Hematopoietic multipotent progenitor cell treated with erythropoietin and hydrocortisone succinate and interleukin-3 and kit ligand, for 4 days (in vitro differentiated cells): Measurements from ENCODE around the gene APOD.
A peak's percentile ranks its signal among the peaks of the same experiment; 100 is the strongest.
"Not testable (repeated sequence)": the region's sequence is repeated elsewhere in the genome, so short reads cannot be mapped to it uniquely, and the experiment has no call there.

Experiments used
- DNase-seq: peaks from one replicate; pipeline ENCODE4 v3.0.0-alpha.2; 2015

Gene APOD

DNA sequence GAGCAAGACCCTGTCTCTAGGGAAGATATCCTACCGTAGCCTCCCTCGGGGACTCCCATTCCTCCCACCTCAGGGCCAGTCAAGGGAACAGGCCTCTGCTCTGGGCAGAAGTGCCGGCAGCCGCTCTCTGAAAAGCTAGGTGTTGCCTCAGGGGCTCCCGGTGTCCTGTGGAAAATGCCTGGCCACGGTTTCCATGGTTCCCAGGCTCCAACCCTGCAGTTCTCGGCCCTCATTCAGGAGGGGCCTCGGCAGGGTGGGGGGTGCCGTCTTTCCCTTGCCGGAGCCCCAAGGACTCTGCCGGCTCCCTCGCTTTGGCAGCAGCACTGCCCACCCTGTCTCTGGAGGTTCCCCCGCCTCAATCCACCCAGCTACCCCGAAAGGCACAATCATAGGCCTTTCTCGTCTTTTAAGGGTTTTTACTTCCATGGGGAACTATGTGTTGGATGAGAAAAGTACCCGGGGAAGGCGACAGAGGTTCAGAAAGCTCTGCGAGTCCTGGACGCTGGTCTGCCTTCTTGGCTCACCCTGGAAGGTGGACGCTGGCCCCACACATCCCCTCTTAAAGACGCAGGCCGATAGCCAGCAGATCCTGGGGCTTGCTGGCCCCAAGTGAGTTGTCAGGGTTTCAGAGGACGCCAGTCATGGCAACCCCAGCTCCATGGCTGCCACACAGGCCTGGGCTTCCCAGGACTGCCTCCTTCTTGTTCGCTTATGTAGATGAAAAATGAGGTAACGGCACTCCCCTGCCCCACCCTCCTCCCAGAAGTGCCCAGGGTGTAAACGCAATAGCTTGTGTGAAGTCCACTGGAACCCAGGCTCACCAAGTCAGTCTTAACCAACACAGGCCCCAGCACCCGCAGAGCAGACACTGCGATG, 34.3 kb upstream of the APOD start:
- not testable (repeated sequence) for DNase-seq

DNA sequence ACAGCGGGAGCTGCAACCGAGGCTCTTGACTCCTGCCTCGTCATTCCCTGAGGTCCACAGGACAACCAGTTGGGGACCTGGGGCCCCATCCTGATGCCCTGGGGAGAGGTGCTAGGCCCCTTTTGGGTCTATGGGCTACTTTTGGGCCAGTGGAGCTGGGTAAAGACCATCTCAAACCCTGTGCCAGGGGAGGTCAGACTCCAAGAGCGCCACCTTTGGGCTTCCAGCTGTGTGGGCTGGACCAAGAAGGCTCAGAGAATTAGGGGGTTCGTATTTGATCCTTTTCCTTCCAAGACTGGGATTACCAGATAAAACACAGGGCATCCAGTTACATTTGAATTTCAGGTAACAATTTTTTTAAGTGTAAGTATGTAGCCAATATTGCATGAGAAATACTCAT, 33.4 kb upstream of the APOD start:
- DNase-seq: not testable (repeated sequence)

DNA sequence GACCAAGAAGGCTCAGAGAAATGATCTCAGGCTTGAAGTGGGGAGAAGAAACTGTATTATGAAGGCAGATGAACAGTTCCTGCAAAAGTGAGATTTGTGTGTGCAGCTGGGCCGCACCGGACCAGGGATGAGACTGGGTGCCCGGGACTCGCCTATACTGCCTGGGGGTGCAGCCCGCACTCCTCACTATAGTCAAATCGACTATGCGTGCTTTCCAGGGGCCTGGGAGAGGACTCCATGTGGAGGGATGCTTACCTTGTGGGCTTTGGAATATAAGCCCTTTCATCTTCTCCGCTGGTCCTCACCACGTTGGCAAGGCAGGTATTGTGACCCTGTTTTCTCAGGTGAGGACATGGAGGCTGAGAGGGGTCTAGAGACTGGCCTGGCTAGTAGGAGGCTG, 32.9 kb upstream of the APOD start:
- no peak for DNase-seq

DNA sequence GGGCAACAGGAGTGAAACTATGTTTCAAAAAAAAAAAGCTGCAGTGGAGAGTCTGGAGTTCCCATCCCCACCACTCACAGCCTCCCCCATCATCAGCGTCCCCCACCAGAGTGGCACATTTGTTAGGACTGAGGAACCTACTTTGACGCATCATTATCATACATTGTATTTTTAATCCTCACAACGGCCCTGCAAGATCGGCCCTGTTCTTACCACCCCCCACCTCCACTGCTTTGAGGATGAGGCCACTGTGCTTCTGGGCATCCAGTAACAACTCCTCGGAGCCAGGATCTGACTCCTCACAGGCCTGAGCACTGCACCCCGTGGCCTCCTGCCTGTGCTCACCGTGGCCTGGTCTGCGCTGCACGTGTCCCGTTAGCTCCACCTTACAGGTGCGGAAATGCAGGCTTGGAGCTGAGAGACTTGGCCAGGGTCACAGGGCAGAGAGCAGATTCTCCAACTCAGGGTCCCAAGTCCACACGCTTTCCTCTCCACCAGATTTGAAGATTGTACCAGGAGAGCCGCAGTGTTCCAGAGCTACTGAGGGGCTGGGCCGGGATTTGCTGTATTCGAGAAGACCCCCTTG, 32.3 kb upstream of the APOD start:
- not testable (repeated sequence) for DNase-seq

DNA sequence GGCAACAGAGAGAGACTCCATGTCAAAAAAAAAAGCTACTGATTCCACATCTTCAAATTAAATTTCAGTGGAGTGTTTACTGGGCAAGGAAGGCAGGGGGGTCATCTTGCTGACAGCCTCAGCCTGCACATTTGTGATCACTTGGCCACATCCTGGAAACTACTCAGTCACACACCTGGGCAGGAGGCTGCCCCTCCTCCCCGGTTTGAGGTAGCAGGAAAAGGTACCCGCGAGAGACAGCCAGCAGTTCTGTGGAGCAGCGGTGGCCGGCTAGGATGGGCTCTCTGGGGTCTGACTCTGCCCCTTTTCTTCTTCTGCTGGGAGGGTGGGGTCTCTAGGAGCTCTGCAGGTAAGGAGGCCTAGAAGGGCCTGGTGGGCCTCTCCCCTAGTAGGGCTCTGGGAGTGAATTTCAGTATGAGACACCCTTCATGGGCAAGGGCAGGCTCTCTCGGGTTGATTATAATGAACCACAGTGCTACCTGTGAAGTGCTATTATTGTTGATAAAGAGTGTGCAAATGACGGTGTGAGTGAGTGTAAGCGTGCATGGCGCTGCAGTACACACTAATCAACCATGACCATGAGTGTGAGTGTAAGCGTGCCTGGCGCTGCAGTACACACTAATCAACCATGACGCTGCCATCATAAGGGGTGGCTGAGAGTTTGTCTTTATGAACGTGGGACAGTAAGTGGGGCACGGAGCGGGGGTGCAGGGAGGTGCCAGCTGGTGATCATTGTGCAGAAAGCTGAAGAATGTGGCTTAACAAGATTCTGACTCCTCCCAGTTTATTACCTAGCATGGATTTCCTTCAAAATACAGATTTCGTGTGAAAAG, 31.1 kb upstream of the APOD start:
- DNase-seq: not testable (repeated sequence)

DNA sequence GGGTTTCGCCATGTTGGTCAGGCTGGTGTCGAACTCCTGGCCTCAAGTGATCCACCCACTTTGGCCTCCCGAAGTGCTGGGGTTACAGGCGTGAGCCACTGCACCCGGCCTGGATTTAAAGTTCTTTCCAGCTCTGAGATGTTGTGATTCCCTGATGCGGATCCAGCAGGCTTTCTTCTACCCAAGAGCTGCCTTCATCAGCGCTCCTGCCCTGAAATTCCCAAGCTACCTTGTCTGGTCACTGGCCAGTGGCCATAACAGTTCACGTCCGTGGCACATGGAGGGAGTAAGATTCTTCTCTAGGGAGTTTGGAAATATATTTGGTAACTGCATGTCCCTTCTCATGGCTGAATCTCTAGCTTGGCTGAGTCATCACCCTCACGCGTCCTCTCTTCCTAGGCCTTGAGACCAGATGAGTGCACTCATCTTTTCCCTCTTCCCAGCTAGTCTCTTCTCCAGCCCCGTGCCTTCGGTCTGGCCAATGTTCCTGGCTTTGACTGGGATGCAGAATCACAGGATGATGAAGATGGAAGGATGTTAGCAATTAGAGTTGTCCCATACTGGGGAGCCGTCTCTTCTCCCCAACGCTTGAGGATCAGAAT, 29.8 kb upstream of the APOD start:
- no peak for DNase-seq

DNA sequence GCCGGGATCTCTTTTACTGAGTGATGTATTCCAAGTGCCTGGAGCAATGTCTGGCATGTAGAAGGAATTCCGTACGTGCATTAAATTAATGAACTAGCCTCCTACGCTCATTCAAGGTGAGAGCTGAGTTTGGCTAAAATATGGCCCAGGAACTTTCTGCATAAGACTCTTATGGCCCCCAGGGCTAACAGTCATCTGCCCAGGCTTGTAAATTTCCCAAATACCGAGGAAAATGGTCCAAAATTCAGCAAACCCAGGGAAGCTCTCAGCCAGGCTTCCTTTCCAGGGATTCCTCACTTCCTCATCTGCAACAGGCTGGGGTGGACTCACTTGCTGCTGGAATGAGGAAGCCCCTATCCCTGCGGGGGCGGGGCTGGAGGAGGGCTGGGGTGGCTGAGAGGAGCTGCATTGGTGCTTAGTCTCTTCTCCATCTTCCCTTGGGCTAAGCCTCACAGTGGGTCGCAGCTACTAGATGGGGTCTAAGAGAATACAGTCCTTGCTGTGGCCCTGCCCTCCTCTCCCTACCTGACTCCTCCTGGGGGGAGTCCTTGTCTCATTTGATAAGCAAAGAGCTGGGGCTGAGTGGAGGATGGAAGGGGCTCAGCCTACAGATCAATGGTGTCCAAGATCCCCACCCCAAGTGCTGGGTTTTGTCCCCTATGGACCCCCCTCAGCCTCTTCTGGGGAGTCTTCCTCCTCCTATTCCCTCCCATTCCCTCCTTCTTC, 28.5 kb upstream of the APOD start:
- DNase-seq: no peak

DNA sequence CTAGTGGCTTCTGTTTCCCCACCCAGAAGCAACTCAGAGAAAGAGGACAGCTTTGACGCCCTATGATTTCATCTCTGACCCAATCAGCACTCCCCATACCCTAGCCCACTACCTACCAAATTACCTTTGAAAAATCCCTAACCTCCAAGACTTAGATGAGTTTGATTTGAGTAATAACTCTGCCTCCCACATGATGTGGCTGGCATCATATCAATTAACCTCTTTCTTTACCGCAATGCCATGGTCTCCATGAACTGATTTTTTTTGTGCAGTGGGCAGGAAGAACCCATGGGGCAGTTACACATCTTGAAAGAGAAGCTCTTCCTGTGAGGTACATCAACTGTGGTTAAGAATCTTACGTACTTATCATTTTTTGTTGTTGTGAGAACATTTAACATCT, 25.5 kb upstream of the APOD start:
- DNase-seq: no peak

DNA sequence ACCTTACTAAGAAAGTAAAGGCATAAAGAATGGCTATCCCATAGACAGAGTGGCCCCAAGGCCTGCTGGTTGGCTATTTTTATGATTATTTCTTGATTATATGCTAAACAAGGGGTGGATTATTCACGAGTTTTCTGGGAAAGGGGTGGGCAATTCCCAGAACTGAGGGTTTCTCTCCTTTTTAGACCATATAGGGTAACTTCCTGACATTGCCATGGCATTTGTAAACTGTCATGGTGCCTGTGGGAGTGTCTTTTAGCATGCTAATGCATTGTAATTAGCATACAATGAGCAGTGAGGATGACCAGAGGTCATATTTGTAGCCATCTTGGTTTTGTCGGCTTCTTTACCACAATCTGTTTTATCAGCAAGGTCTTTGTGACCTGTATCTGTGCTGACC, 18.0 kb upstream of the APOD start:
- not testable (repeated sequence) for DNase-seq

DNA sequence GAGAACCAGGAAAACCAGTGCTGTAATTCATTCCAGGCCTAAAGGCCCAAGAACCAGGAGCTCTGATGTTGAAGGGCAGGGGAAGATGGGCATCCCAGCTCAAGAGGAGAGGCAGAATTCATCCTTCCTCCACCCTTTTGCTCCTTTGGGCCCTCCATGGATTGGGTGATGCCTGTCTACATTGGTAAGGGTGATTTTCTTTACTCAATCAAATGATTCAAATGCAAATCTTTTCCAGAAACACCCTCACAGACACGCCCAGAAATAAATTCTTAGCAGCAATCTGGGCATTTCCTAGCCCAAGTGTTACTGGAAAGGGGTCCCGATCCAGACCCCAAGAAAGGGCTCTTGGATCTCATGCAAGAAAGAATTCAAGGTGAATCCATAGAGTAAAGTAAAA, 17.6 kb upstream of the APOD start:
- no peak for DNase-seq

DNA sequence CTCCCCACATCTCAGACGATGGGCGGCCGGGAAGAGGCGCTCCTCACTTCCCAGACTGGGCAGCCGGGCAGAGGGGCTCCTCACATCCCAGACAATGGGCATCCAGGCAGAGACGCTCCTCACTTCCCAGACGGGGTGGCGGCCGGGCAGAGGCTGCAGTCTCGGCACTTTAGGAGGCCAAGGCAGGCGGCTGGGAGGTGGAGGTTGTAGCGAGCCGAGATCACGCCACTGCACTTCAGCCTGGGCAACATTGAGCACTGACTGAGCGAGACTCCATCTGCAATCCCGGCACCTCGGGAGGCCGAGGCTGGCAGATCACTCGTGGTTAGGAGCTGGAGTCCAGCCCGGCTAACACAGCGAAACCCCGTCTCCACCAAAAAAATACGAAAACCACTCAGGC, 16.2 kb upstream of the APOD start:
- not testable (repeated sequence) for DNase-seq

DNA sequence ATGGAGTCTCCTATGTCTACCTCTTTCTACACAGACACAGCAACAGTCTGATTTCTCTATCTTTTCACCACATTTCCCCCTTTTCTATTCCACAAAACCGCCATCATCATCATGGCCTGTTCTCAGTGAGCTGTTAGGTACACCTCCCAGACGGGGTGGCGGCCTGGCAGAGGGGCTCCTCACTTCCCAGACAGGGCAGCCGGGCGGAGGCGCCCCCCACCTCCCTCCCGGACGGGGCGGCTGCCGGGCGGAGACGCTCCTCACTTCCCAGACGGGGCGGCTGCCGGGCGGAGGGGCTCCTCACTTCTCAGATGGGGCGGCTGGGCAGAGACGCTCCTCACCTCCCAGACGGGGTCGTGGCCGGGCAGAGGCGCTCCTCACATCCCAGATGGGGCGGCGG, 15.8 kb upstream of the APOD start:
- DNase-seq: not testable (repeated sequence)

DNA sequence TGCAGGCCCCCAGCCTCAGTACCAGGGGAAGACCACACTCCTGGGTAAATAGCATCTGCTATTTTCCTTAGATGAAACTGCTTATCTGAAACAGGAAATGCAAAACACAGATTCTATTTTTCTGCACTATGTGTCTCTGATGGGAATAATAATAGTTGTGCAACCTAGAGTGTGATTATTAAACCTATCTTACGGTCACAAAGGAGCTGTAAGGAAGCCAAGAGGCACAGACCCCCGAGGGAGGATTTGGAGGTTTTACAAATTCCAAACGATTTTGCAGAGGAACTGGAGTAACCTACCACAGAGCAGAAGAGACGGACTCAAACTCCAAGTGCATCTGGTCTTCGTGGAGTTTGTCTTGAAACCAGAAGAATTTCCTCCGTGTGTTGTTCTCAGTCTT, 14.1 kb upstream of the APOD start:
- DNase-seq: no peak

DNA sequence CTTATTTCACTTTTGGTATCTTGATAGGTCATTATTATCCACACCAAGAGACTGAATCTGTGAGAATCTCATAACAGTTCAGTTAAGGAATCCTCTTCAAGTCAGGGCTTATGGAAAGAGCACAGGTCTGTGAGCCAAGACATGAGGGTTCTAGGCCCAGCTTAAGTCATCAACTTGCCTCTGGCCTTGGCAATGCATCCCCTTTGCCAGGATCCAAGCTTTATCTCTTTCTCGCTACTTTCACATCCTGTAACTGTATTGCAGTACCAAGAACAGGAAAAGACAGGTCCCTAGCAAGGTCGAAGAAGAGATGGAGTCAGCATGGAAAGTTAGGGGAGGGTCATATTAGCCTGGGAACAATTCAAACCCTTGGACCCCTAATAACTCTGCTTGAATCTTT, 13.5 kb upstream of the APOD start:
- no peak for DNase-seq

DNA sequence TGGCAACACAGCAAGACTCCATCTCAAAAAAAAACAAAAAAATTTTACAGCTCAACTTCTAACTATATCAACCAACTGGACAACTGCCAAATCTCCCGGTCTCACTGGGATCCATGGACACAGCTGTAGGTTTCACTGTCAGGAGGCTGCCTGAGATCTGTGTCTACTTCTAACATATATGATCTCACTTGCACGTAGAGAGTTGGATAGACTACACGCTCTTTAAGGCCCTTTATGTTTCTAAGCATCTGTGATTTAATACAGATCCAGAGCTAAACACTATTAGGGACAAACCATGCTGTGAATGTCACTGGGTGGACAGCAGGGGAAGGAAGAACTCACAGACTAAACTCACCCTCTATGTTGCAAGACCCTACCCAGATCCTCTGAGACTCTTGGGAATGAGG, 13.0 kb upstream of the APOD start:
- DNase-seq: no peak

DNA sequence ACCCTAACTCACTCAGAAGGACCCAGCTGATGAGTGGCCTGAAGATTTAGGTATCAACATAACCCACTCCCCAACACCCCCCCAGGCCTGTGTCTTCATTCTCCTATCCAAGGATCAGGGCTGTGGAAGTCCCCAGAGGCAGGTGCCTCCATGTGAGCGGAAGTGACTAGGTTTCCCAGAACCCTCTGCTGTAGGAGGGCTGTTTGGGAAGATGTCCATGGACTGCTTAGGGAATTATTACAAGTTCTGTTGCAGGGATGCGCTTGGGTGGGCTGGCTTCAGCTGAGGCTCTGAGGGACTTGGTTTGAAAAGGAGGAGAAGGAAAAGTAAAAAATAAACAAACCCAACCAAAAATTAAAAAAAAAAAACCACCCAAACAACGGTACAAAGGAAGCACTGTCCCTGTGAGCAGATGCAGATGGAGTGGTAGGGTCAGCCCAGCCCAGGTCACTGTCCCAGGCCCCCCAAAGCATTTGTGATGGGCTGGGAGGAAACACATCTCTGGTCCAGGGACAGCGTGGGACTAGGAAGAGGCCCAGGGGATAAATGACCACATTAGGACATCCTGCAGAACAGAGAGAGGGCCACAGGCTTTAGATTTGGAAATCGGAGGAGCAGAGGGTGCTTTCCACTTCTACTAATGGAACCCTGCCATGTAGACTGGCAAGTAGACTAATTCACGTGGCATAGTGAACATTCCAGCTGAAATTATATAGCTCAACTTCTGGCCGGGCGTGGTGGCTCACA, 12.2 kb upstream of the APOD start:
- no peak for DNase-seq

DNA sequence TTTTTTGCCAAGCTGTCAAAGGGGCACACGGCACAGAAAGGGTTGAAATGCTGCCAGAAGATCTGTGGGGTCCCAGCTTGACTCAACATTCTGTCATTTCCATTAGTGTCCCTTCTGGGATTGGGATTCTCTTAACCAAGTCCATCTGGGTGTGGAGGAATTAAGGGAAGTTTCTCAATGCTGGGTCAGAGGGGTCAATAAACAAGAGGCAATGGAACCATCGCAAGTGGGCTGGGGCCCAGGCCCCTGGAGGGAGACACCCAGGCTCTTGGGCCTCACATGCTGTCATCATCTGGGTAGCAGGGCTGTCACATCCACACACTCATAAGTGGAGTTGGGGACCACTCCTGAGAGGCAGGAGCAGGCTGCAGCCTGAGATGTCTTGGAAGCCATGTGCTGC, 8.1 kb upstream of the APOD start:
- no peak for DNase-seq

DNA sequence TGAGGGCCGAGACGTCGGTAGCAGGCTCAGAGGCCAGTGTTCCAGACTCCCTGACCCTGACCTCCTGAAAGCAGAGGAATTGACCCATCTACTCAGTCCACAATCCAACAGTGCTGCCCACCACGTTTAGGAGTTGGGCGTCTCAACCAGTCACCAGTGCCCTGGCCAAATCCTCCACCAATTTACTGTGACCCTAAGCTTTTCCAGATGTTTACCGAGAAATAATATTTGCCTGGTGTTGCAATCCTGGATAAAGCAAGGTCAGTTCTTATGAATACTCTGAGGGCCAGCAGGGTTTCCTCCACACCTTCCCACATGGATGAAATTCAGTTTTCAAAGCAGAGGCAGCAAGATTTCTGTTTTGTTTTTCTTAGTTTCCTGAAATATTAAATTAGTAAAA, 7.5 kb upstream of the APOD start:
- no peak for DNase-seq

DNA sequence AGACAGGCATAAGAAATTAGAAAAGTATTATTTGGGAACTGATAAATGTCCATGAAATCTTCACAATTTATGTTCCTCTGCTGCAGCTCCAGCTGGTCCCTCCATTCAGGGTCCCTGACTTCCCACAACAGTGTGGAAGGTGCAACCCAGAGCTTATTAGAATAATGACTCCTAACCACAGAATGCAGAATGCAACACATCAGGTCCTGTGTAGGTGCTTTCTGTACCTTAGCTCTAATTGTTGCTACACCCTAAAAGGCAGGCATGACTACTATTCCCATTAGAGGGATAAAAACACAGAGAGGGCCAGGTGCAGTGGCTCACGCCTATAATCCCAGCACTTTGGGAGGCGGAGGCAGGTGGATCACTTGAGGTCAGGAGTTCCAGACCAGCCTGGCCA, 6.6 kb upstream of the APOD start:
- DNase-seq: not testable (repeated sequence)

DNA sequence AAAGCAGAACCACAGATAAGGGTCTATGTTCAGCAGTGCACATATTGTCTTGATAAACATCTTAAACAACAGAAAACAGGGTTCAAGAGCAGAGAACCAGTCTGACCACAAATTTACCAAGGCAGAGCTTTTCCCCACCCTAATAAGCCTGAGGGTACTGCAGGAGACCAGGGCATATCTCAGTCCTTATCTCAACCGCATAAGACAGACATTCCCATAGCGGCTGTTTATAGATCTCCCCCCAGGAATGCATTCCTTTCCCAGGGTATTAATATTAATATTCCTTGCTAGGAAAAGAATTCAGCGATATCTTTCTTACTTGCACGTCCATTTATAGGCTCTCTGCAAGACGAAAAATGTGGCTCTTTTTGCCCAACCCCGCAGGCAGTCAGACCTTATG, 6.1 kb upstream of the APOD start:
- DNase-seq: peak; percentile 14

DNA sequence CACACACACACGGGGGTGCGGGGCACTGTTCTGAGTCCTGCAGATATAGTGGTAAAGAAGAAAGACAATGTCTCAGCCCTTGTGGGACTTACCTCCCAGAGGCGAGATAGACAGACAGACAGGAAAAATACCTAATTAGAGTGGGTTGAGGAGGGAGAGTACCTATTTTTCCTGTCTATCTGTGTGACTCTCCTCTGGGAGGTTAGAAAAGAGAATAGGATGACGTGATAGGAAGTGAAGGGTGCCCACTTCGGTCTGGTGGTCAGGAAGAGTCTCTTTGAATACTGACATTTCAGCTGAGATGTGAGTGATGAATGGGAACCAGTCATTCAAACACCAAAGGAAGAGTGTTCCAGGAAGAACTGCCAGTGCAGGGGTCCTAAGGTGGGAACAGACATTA, 4.1 kb upstream of the APOD start:
- no peak for DNase-seq

DNA sequence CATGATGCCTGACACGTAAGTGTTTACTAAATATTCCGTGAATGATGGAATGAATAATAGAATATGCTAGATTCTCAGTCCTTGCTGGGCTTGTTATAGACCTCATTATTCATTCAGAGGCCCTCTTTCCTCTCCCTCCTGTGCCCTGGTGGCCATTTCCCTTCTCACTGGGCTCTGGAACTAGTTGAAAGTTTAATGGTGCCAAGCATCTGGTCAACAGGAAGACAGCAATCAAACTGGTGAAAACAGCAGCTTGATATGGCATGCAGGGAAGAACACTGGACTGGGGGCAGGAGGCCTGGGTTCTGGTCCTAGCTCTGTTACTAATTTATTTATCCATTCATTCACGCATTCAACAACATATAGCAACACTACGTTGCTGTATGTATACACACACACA, 3.7 kb upstream of the APOD start:
- DNase-seq: no peak
